GM21529 (cell line): ENCODE results near the gene RAD51B.

Experiments
- ATAC-seq: cut with Tn5 transposase; IDR thresholded peaks from one replicate; pipeline ENCODE4 v1.9.1; 2021; ENCODE audit not compliant: unreplicated experiment

Gene RAD51B

GRCh38 chr14:68495101-68496039 lies 675.8 kb downstream of the RAD51B start:
- ATAC-seq = peak; percentile 46

GRCh38 chr14:68497011-68497410 lies 677.4 kb downstream of the RAD51B start:
- no peak for ATAC-seq

GRCh38 chr14:68499451-68499850 lies 679.9 kb downstream of the RAD51B start:
- ATAC-seq = no peak

- no peak for ATAC-seq
Measured at GRCh38 chr14:68501171-68501570, 681.6 kb downstream of the RAD51B start.

GRCh38 chr14:68501614-68502052 lies 682.1 kb downstream of the RAD51B start:
- ATAC-seq = no peak

- no peak for ATAC-seq
Measured at GRCh38 chr14:68502230-68502629, 682.7 kb downstream of the RAD51B start.

- no peak for ATAC-seq
Measured at GRCh38 chr14:68503186-68503825, 683.7 kb downstream of the RAD51B start.

- no peak for ATAC-seq
Measured at GRCh38 chr14:68504861-68505260, 685.3 kb downstream of the RAD51B start.

- peak; percentile 23 for ATAC-seq
Measured at GRCh38 chr14:68506021-68506644, 686.6 kb downstream of the RAD51B start.

- ATAC-seq = peak; percentile 57
Measured at GRCh38 chr14:68506645-68507419, 687.3 kb downstream of the RAD51B start.

GRCh38 chr14:68507544-68508081 lies 688.0 kb downstream of the RAD51B start:
- no peak for ATAC-seq

GRCh38 chr14:68508581-68508980 lies 689.0 kb downstream of the RAD51B start:
- no peak for ATAC-seq

GRCh38 chr14:68509188-68509983 lies 689.8 kb downstream of the RAD51B start:
- ATAC-seq = no peak

GRCh38 chr14:68510201-68511128 lies 690.9 kb downstream of the RAD51B start:
- ATAC-seq = no peak

- ATAC-seq = no peak
Measured at GRCh38 chr14:68511129-68512047, 691.8 kb downstream of the RAD51B start.

GRCh38 chr14:68512088-68512487 lies 692.5 kb downstream of the RAD51B start:
- no peak for ATAC-seq

- ATAC-seq = peak; percentile 33
Measured at GRCh38 chr14:68513137-68513536, 693.6 kb downstream of the RAD51B start.
